Measurements from ENCODE around the gene HPCAL1. TPM values are rescaled to one million over a fixed set of nuclear protein-coding genes. Genes with fewer than 3 reads are reported as not detected.

HPCAL1 gene
- total RNA-seq, 6 experiments from 2014 or later, result 23.1 to 68.8 (median 29.1) TPM

DNA sequence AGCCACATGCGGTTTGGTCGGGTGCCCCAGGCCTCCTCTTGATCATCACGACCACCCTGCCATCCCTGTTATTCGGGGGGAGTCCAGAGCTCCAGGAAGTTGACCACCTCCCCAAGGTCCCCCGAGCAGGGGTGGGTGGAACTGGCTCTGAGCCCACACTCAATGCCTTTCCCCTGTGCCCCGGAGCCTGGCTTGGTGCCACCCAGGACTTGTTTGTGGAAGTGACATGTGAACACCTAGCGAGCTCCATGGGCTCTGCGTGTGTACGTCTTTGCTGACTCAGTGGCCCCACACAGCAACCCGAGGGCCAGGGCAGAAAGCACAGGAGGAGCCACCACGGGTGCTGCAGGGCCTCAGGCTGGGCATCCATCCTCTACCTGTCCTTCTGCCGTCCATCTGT is 112.9 kb downstream of the HPCAL1 start:
- Histone ChIP-seq H3K9me3 (no peaks in the 10 kb centered on the region), H3K27me3 (no peaks in the 10 kb centered on the region), H3K4me3 (no peak overlapping the region), H3K36me3 (peaks cover 0 to 8% (median 0%) of the 10 kb centered on the region in 4 donors), H3K4me1 (peaks cover 0 to 9% (median 0%) of the 10 kb centered on the region in 4 donors), H3K27ac (no peak overlapping the region)
- intact Hi-C loops (cut with DNase I), result no loop called here
- DNase-seq (no peak), ATAC-seq (no peak)
- TF ChIP-seq POLR2A (IDR thresholded peaks at IDR 0.05), result no peak
- TF ChIP-seq, protein P1, sequence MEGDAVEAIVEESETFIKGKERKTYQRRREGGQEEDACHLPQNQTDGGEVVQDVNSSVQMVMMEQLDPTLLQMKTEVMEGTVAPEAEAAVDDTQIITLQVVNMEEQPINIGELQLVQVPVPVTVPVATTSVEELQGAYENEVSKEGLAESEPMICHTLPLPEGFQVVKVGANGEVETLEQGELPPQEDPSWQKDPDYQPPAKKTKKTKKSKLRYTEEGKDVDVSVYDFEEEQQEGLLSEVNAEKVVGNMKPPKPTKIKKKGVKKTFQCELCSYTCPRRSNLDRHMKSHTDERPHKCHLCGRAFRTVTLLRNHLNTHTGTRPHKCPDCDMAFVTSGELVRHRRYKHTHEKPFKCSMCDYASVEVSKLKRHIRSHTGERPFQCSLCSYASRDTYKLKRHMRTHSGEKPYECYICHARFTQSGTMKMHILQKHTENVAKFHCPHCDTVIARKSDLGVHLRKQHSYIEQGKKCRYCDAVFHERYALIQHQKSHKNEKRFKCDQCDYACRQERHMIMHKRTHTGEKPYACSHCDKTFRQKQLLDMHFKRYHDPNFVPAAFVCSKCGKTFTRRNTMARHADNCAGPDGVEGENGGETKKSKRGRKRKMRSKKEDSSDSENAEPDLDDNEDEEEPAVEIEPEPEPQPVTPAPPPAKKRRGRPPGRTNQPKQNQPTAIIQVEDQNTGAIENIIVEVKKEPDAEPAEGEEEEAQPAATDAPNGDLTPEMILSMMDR (IDR thresholded peaks at IDR 0.05), result no peak
- WGBS (ENCODE audit: insufficient coverage, low coverage, low lambda C conversion rate, missing lambda C conversion rate), result 94% methylated on average over 3 of the region's 12 CpGs

DNA sequence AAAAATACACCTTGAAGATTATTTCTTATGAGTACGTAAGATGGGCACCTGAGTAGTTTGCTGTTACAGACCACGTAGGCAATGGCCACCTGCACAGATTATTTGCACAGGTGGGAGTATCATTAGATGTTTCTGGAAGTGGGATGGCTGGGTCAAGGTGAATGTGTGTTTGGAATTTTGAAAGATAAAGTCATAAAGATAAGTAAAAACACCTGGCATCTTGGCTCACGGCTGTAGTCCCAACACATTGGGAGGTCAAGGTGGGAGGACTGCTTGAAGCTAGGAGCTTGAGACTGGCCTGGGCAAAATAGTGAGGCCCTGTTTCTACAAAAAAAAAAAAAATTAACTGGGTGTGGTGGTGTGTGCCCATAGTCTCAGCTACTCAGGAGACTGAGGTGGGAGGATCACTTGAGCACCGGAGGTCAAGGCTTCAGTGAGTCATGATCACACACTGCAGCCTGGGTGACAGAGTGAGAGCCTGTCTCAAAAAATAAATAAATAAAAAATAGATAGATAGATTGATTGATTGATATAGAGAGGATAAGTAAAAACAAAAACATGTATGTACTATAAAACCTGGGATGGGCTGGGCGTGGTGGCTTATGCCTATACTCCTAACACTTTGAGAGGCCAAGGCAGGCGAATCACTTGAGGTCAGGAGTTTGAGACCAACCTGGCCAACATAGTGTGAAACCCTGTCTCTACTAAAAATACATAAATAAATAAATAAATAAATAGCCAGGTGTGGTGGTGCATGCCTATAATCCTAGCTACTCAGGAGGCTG is 115.0 kb downstream of the HPCAL1 start:
- H3K4me1 ChIP-seq, result peaks cover 0 to 9% (median 0%) of the 10 kb centered on the region in 4 donors
- no peak overlapping the region for H3K27ac ChIP-seq
- ATAC-seq (no peak), DNase-seq (no peak)
- no peak for TF ChIP-seq POLR2A (IDR thresholded peaks at IDR 0.05)
- TF ChIP-seq, protein P1 (IDR thresholded peaks at IDR 0.05), result no peak
- no peaks in the 10 kb centered on the region for H3K27me3 ChIP-seq
- H3K9me3 ChIP-seq, result no peaks in the 10 kb centered on the region
- 100% methylated on average over 6 of the region's 6 CpGs for WGBS (ENCODE audit: insufficient coverage, low coverage, low lambda C conversion rate, missing lambda C conversion rate)
- no peak overlapping the region for H3K4me3 ChIP-seq
- intact Hi-C loops (cut with DNase I), result no loop called here
- H3K36me3 ChIP-seq, result peaks cover 0 to 20% (median 0%) of the 10 kb centered on the region in 4 donors

DNA sequence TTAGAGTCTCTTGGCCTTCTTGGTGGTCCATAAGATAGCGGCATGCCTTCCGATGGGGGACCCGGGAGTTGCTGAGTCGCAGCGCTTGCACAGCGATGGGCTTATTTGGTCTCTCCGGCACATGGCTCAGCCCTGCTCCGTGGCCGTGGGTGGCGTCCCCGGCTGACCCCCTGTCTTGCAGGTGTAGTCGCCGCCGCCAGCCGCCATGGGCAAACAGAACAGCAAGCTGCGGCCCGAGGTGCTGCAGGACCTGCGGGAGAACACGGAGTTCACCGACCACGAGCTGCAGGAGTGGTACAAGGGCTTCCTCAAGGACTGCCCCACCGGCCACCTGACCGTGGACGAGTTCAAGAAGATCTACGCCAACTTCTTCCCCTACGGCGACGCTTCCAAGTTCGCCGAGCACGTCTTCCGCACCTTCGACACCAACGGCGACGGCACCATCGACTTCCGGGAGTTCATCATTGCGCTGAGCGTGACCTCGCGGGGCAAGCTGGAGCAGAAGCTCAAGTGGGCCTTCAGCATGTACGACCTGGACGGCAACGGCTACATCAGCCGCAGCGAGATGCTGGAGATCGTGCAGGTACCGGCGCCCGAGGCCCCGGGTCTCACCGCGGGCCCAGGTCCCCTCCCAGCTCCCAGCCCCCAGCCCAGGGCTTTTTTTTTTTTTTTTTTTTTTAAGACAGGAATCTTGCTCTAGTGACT is 117.0 kb downstream of the HPCAL1 start:
- H3K27me3 ChIP-seq, result no peaks in the 10 kb centered on the region
- no peak for DNase-seq
- H3K4me1 ChIP-seq, result no peaks in the 10 kb centered on the region
- H3K4me3 ChIP-seq, result no peak overlapping the region
- H3K36me3 ChIP-seq, result peaks cover 0 to 30% (median 0%) of the 10 kb centered on the region in 4 donors
- H3K27ac ChIP-seq, result no peak overlapping the region
- intact Hi-C loops (cut with DNase I), result loop anchor here in 1 of 2 donors (10.0 kb wide), 1 partner anchor 615 kb away; no protein-coding TSS in a partner anchor
- WGBS (ENCODE audit: insufficient coverage, low coverage, low lambda C conversion rate, missing lambda C conversion rate), result 94% methylated on average over 25 of the region's 54 CpGs
- TF ChIP-seq, protein P1 (IDR thresholded peaks at IDR 0.05), result no peak
- TF ChIP-seq POLR2A (IDR thresholded peaks at IDR 0.05), result no peak
- H3K9me3 ChIP-seq, result no peaks in the 10 kb centered on the region
- ATAC-seq, result no peak

DNA sequence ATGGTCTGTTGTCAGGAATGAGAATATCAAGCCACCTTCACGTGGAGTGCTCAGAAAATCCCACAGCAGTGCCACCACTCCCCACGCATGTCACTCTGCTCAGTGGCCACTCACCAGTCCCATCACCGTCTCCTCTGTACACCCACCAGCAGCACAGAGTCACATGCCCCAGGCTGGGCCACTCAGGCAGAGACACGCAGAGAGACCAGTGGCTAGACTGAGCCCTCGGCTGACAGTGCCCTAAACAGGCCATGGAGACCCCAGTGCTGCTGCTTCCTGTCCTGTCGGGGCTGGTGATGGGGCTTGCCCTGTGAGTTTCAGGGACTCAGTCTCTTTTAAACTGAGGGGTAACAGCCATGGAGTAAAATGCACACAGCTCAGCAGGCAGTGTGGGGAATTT is 119.5 kb downstream of the HPCAL1 start:
- 73% methylated on average over 3 of the region's 6 CpGs for WGBS (ENCODE audit: insufficient coverage, low coverage, low lambda C conversion rate, missing lambda C conversion rate)
- no peak overlapping the region for H3K4me3 ChIP-seq
- H3K36me3 ChIP-seq, result peaks cover 0 to 30% (median under 1%) of the 10 kb centered on the region in 4 donors
- no peaks in the 10 kb centered on the region for H3K9me3 ChIP-seq
- no peaks in the 10 kb centered on the region for H3K4me1 ChIP-seq
- no peak for TF ChIP-seq POLR2A (IDR thresholded peaks at IDR 0.05)
- TF ChIP-seq, protein P1 (IDR thresholded peaks at IDR 0.05), result no peak
- H3K27me3 ChIP-seq, result no peaks in the 10 kb centered on the region
- no peak overlapping the region for H3K27ac ChIP-seq
- DNase-seq (no peak), ATAC-seq (no peak)
- intact Hi-C loops (cut with DNase I), result loop anchor here in 1 of 2 donors (10.0 kb wide), 1 partner anchor 617 kb away; no protein-coding TSS in a partner anchor

Data from right lobe of liver (tissue), 6 donors.